Left kidney (tissue), 2 donors: ENCODE measurements around the gene MARCHF6. TPM values are rescaled to one million over a fixed set of nuclear protein-coding genes. Genes with fewer than 3 reads are reported as not detected.
A peak's percentile ranks its signal among the peaks of the same experiment; 100 is the strongest.
"Not testable (repeated sequence)": the region's sequence is repeated elsewhere in the genome, so short reads cannot be mapped to it uniquely, and the experiment has no call there.

Source experiments
- DNase-seq: peaks from one replicate; pipeline ENCODE4 v3.0.0-alpha.2; 2013
- polyA plus RNA-seq: library from polyadenylated mRNA; unstranded; fragments of 120-200 nt; gene quantifications from one replicate; pipeline ENCODE4 v1.2.1, GENCODE V29; 2013; ENCODE audit not compliant: insufficient read length

The MARCHF6 gene
- polyA plus RNA-seq, 1 donor, result 242 TPM

DNA sequence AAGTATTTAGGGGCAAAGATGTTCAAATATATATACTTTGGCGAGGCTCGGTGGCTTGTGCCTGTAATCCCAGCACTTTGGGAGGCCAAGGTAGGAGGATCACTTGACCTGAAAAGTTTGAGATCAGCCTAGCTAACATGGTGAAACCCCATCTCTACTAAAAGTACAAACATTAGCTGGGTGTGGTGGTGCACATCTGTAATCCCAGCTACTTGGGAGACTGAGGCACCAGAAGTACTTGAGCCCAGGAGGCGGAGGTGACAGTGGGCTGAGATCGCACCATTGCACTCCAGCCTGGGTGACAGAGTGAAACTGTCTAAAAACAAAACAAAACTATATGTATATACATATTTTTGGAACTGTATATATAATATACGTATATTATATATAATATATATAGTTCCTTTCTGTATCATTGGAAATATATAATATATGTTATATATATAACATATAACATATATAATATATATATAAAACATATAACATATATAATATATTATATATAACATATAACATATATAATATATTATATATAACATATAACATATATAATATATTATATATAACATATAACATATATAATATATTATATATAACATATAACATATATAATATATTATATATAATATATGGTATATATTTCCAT, 8.9 kb upstream of the MARCHF6 start:
- DNase-seq, result not testable (repeated sequence)

GRCh38 chr5:10348258-10348657, 5.2 kb upstream of the MARCHF6 start:
- no peak for DNase-seq

- DNase-seq, result no peak
Measured at GRCh38 chr5:10351199-10351905, 2.1 kb upstream of the MARCHF6 start.

DNA sequence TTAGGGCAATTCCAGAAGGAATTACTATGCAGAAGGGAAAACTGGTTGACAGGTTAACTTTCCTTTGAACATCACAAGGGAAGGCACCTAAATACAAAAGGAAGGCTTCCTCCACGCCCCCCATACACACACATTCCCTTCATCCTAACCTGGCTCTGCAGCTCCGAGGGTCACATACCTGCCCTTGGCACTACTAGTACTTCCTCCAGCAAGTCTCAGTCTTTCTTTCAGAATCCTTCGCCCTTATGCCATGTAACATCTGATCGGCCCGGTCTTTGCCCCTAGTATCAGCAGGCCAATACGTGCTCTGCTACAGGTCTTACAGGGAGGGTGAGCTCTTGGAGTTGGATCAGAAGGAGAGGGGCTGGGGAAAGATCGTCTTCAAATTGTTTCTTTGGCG, 1.6 kb upstream of the MARCHF6 start:
- no peak for DNase-seq

GRCh38 chr5:10352430-10353240, 860 bp upstream of the MARCHF6 start:
- DNase-seq, result peak; percentile 73

DNA sequence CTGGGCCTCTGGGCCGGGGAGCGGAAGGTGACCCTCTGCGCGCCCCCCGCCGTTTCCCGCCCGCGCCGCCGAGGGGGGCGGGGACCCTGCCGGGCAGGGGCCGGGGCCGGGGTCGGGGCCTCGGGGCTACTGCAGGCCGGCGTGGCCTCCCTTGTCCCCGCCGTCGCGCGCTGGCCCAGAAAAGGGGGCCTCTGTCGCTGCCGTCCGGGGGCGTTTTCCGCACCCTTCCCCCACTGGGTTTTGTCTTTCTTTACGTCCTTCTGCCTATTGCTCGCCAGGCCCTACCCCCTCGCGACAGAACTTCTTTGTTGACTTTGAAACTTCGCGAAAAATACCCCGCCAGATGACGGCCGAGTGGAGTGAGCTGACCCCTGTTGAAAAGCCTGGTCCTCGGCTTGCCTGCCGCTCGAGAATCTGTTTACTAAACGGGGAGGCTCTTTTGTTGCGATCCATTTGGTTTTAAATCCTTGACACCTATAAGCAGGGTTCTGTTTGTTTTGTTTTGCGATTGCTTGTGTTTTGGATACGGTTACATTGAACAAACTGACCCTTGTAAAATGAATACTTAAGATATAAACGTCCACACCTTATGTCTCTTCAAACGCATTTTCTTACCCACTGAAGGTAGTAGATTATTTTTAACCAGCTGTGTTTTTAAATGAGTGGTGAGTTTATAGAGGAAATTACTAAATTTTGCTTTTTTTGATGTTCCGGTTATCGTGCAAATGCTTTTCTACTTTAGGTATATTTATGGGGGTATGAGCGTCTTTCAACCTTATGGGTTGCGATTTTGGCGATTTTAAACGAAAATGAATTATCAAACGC, 765 bp downstream of the MARCHF6 start:
- peak; percentile 70 for DNase-seq

- peak; percentile 35 for DNase-seq
Measured at GRCh38 chr5:10355071-10355889, 1.8 kb downstream of the MARCHF6 start.

GRCh38 chr5:10358999-10359398, 5.5 kb downstream of the MARCHF6 start:
- no peak for DNase-seq

DNA sequence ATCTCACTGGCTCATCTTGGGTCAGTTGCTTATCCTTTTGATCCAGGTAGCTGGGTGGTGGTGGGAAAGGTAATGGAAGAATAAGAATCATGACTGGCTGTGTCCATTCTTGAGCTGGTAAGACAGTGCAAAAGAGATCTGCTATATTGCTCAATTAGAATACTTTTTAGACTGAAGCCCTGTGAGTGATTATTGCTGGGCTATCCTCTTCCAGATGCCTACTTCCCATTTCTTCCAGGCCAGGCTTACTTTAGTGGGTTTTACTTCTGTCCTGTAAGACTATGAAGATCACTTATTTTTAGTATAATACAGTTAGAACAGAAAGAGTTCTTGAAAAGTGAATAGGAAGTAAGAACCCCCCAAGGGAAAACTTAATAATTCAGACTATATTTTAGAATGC, 7.2 kb downstream of the MARCHF6 start:
- no peak for DNase-seq

DNA sequence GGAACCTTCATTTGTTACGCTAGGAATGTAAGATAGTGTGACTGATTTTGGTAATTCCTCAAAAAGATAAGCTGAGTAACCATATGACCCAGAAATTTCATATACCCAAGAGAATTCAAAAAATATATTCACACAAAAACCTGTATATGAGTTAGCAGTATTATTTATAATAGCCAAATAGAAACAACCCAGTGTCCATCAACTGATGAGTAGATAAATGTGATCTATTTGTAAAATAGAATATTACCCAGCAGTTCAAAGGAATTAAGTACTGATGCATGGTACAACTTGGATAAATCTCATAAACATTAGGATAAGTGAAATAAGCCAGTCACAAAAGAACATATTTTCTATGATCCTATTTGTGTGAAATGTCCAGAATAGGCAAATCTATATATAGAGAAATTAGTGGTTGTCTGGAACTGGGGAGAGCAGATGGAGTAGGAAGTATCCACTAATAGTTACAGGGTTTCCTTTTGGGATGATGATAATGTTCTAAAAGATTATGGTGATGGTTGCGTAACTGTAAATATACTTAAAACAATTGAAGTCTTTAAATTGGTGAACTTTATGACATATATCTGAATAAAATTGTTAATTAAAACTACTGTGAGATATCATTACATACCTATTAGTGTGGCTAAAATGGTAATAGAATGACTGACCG, 10.2 kb downstream of the MARCHF6 start:
- DNase-seq, result no peak

GRCh38 chr5:10364186-10364689, 10.7 kb downstream of the MARCHF6 start:
- no peak for DNase-seq

DNA sequence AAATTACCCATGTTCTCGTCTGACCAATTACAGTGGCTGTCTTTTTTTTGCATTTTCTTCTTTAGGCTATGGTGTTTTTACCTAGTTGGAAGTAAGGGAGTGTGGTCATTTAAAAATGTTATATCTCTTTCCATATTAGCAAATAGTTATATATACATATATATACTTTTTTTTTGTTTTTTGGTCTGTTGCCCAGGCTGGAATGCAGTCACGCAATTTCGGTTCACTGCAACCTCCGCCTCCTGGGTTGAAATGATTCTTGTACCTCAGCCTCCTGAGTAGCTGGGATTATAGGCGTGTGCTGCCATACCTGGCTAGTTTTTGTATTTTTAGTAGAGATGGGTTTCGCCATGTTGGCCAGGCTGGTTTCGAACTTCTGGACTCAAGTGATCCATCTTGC, 12.3 kb downstream of the MARCHF6 start:
- no peak for DNase-seq

GRCh38 chr5:10366310-10367272, 13.1 kb downstream of the MARCHF6 start:
- DNase-seq, result no peak

DNA sequence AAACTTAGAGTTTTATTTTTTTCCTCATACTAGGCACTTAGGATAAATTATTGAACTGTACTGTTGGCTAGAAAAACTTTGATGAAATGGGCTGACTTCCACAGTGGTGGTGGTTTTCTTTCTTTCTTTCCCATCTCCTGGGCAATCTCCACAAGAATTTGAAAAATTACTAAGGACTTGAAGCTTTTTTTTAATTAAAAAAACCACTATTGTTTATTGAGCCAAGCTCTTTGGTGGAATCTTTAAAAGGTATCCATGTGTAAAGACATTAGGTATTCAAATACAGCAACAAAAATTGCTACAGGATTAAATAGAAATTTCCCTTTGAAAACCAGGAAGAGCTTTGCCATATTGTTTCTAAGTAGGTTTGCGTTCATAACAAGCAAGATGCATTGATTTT, 14.1 kb downstream of the MARCHF6 start:
- DNase-seq, result no peak

DNA sequence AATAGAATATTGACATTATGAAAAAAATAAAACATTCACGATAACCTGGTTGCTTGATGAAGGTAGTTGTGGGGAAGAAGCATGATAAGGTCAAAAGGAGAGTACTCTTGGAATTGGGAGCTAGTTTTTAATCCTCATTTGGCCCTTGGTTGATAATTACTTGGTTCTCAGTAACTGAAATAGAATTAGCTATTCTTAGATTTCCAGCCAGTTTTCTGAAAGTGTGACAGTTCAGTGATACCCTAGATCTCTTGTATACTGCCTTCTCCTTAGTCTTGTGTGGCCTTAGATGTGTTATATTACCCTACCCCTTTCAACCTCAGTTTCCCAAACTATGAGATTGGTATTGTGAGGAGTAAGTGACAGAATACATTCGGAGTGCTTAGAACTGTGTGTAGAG, 17.4 kb downstream of the MARCHF6 start:
- no peak for DNase-seq

DNA sequence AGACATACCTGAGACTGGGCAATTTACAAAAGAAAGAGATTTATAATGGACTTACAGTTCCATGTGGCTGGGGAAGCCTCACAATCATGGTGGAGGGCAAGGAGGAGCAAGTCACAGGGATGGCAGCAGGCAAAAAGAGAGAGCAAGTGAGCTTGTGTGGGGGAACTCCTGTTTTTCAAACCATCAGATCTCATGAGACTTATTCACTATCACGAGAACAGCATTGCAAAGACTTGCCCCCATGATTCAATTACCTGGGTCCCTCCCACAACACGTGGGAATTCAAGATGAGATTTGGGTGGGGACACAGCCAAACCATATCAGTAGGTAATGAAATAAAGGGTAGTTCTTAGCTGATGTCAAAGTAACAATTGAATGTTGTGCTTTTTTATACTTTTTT, 17.9 kb downstream of the MARCHF6 start:
- not testable (repeated sequence) for DNase-seq

DNA sequence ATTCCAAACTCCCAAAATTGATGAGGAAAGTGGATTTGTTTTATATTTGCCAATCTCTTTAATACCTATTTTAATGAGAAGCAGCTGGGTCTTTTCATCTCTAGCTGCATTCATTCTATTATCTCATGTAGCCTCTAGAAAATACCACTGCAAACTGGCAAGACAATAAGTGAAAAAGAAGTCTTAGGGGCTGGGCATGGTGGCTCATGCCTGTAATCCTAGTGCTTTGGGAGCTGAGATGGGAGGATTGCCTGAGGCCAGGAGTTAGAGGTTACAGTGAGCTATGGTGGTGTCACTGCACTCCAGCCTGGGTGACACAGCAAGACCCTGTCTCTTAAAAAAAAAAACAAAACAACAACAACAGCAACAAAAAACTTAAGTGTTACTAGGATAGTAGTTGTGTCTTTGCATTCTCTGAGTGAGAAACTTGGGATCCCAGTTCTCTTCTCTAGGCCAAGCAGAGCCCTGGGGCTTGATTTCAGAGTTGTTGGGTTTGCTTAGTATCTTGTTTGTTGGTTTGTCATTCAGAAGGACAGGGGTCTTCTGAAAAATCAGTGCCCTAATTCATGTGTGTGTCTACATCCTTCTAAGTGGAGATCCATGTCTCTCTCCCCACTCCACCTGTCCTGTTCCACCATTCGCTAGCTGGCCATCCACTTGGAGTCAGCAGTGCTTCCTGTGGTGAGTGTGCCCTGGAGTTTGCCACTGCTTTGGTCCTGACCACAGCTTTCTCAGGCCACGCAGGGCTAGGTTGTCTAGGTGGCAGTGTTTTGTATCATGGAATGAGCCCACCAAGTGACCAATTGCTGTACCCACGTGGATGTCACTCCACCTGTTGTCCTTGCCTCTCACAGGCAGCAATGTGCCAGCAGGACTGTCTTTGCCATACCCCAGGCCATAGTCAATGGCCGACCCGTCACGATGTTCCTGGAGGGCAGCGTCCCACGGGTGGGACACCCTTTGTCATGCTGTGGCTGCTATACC, 19.5 kb downstream of the MARCHF6 start:
- no peak for DNase-seq
